Fibroblast of lung (primary cell): ENCODE results near the gene AGAP1.

ENCODE experiments used
- EZH2 ChIP-seq: IDR thresholded peaks from 2 replicates; pipeline ENCODE4 v1.5.1; 2012; ENCODE audit warnings: low read length, control low read depth, mild to moderate bottlenecking; ENCODE audit errors: missing control alignments
- TF ChIP-seq, protein P1 (sequence below), 2 donors: IDR thresholded peaks in 1 of 2; conservative IDR thresholded peaks in 1 of 2; 1 replicate in 1 of 2; 2 replicates in 1 of 2; pipeline ENCODE4 v1.5.1; 2011 to 2012; ENCODE audit warnings: low read length in 2 of 2, control low read depth in 1 of 2, inconsistent platforms in 1 of 2, low read depth in 1 of 2, mild to moderate bottlenecking in 1 of 2

- TF ChIP-seq, protein P1, sequence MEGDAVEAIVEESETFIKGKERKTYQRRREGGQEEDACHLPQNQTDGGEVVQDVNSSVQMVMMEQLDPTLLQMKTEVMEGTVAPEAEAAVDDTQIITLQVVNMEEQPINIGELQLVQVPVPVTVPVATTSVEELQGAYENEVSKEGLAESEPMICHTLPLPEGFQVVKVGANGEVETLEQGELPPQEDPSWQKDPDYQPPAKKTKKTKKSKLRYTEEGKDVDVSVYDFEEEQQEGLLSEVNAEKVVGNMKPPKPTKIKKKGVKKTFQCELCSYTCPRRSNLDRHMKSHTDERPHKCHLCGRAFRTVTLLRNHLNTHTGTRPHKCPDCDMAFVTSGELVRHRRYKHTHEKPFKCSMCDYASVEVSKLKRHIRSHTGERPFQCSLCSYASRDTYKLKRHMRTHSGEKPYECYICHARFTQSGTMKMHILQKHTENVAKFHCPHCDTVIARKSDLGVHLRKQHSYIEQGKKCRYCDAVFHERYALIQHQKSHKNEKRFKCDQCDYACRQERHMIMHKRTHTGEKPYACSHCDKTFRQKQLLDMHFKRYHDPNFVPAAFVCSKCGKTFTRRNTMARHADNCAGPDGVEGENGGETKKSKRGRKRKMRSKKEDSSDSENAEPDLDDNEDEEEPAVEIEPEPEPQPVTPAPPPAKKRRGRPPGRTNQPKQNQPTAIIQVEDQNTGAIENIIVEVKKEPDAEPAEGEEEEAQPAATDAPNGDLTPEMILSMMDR (conservative IDR thresholded peaks at IDR 0.05 in 1 of 2, IDR thresholded peaks at IDR 0.05 in 1 of 2; ENCODE audit: low read depth in 1 of 2, low read length in 2 of 2), result no peak
- TF ChIP-seq EZH2, result no peak
Observed at GRCh38 chr2:235636546-235636945, 142.7 kb downstream of the AGAP1 start.
